Measurements from ENCODE around the gene APLN. TPM values are rescaled to one million over a fixed set of nuclear protein-coding genes. Genes with fewer than 3 reads are reported as not detected.

APLN gene
- polyA plus RNA-seq, 1 donor (not counting 4 experiments of a cell fraction or from before 2014, with no cell fraction given), result 1.8 TPM

DNA sequence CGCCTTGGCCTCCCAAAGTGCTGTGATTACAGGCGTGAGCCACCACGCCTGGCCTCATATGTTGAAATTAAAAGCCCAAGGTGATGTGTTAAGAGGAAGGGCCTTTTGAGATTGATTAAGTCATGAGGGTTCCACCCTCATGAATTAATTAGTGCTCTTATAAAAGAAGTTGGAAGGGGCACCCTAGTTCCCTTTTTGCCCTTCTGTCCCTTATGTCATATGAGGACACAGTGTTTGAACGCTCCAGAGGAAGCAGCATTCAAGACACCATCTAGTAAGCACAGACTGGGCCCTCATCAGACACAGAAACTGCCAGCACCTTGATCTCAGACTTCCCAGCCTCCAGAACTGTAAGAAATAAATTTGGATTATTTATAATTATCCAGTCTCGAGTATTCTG, 5.1 kb upstream of the APLN start:
- Histone ChIP-seq H3K9me3 (ENCODE audit: control insufficient read depth, low read depth, low read length) (no peaks in the 10 kb centered on the region), H3K9ac (ENCODE audit: control insufficient read depth, extremely low read depth, insufficient read depth, low read length) (no peak overlapping the region), H3K4me3 (ENCODE audit: control insufficient read depth in 2 of 3, extremely low read depth in 1 of 3, insufficient read depth in 2 of 3, low read depth in 1 of 3, low read length in 3 of 3) (no peak overlapping the region), H2AFZ (ENCODE audit: control insufficient read depth, low read length) (no peak overlapping the region), H3K36me3 (ENCODE audit: control insufficient read depth in 2 of 2, extremely low read depth in 1 of 2, insufficient read depth in 2 of 2, low read length in 2 of 2) (no peaks in the 10 kb centered on the region), H3K4me1 (ENCODE audit: control insufficient read depth, extremely low read depth, insufficient read depth, low read length) (peaks cover 2% of the 10 kb centered on the region), H4K20me1 (ENCODE audit: control insufficient read depth, extremely low read depth, insufficient read depth, low read length) (no peaks in the 10 kb centered on the region), H3K4me2 (ENCODE audit: control insufficient read depth, extremely low read depth, insufficient read depth, low read depth, low read length) (no peak overlapping the region), H3K79me2 (ENCODE audit: control insufficient read depth, insufficient read depth, low read length) (no peaks in the 10 kb centered on the region), H3K9me1 (ENCODE audit: control insufficient read depth, extremely low read depth, insufficient read depth, low read length) (no peaks in the 10 kb centered on the region), H3K27me3 (ENCODE audit: control insufficient read depth, extremely low read depth, insufficient read depth, low read length) (peaks cover 6% of the 10 kb centered on the region), H3K27ac (ENCODE audit: control insufficient read depth, insufficient read depth, low read length) (no peak overlapping the region)
- TF ChIP-seq CTCF (optimal IDR thresholded peaks at IDR 0.05 in 1 of 3, IDR thresholded peaks at IDR 0.05 in 1 of 3, conservative IDR thresholded peaks at IDR 0.05 in 1 of 3; ENCODE audit: extremely low read depth in 1 of 3, insufficient read depth in 2 of 3, low read length in 3 of 3), result no peak
- TF ChIP-seq EZH2 (IDR thresholded peaks at IDR 0.05; ENCODE audit: low read length), result no peak
- dilution Hi-C loops (cut with MboI; ENCODE audit: extremely low pct_ligation_motif_present, low sequenced_read_pairs), result no loop called here
- FAIRE-seq (no peak), DNase-seq (ENCODE audit: low read depth, low spot score) (no peak)

- Histone ChIP-seq H3K79me2 (ENCODE audit: control insufficient read depth, insufficient read depth, low read length) (no peaks in the 10 kb centered on the region), H3K9me1 (ENCODE audit: control insufficient read depth, extremely low read depth, insufficient read depth, low read length) (no peaks in the 10 kb centered on the region), H3K4me3 (ENCODE audit: control insufficient read depth in 2 of 3, extremely low read depth in 1 of 3, insufficient read depth in 2 of 3, low read depth in 1 of 3, low read length in 3 of 3) (no peak overlapping the region), H3K9me3 (ENCODE audit: control insufficient read depth, low read depth, low read length) (no peaks in the 10 kb centered on the region), H3K4me2 (ENCODE audit: control insufficient read depth, extremely low read depth, insufficient read depth, low read depth, low read length) (no peak overlapping the region), H2AFZ (ENCODE audit: control insufficient read depth, low read length) (no peak overlapping the region), H3K27me3 (ENCODE audit: control insufficient read depth, extremely low read depth, insufficient read depth, low read length) (peaks cover 7% of the 10 kb centered on the region), H4K20me1 (ENCODE audit: control insufficient read depth, extremely low read depth, insufficient read depth, low read length) (no peaks in the 10 kb centered on the region), H3K27ac (ENCODE audit: control insufficient read depth, insufficient read depth, low read length) (no peak overlapping the region), H3K36me3 (ENCODE audit: control insufficient read depth in 2 of 2, extremely low read depth in 1 of 2, insufficient read depth in 2 of 2, low read length in 2 of 2) (no peaks in the 10 kb centered on the region), H3K4me1 (ENCODE audit: control insufficient read depth, extremely low read depth, insufficient read depth, low read length) (peaks cover 2% of the 10 kb centered on the region), H3K9ac (ENCODE audit: control insufficient read depth, extremely low read depth, insufficient read depth, low read length) (no peak overlapping the region)
- DNase-seq (ENCODE audit: low read depth, low spot score), result no peak
- no peak for TF ChIP-seq EZH2 (IDR thresholded peaks at IDR 0.05; ENCODE audit: low read length)
- no peak for TF ChIP-seq CTCF (optimal IDR thresholded peaks at IDR 0.05 in 1 of 3, IDR thresholded peaks at IDR 0.05 in 1 of 3, conservative IDR thresholded peaks at IDR 0.05 in 1 of 3; ENCODE audit: extremely low read depth in 1 of 3, insufficient read depth in 2 of 3, low read length in 3 of 3)
- dilution Hi-C loops (cut with MboI; ENCODE audit: extremely low pct_ligation_motif_present, low sequenced_read_pairs), result no loop called here
- no peak for FAIRE-seq
Measured at GRCh38 chrX:129659141-129659540, 4.4 kb upstream of the APLN start.

All from keratinocyte (primary cell).